Right lobe of liver (tissue), 4 donors: ENCODE measurements around the gene CCDC30.
"Not testable (repeated sequence)": the region's sequence is repeated elsewhere in the genome, so short reads cannot be mapped to it uniquely, and the experiment has no call there.

Experiments
- POLR2A ChIP-seq: fragments of 450-650 bp; IDR thresholded peaks from one replicate; pipeline ENCODE4 v1.6.1; 2017; ENCODE audit warnings: antibody characterized with exemption, mild to moderate bottlenecking
- TF ChIP-seq, protein P1 (sequence below), 4 donors: fragments of 200-600 bp in 3 of 4; fragments of 450-650 bp in 1 of 4; IDR thresholded peaks; one replicate each; pipeline versions ENCODE4 v1.5.1 to v1.8.0; 2016 to 2022; ENCODE audit warnings: antibody characterized with exemption in 4 of 4, mild to moderate bottlenecking in 2 of 4
- donor health status: DM: no; HTN: no; CAD: no.
- donor health status: DM: no; HTN: no; CAD: no.
- donor health status: DM: no; HTN: yes; CAD: no.

DNA sequence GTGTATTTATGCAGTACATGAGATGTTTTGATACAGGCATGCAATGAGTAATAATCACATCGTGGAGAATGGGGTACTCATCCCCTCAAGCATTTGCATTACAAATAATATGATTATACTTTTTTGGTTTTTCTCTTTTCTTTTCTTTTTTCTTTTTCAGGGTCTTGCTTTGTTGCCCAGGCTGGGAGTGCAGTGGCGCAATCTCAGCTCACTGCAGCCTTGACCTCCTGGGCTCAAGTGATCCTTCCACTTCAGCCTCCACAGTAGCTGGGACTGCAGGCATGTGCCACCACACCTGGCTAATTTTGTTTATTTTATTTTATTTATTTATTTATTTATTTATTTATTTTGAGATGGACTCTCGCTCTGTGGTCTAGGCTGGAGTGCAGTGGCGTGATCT lies 158.1 kb downstream of the CCDC30 start:
- TF ChIP-seq, protein P1, sequence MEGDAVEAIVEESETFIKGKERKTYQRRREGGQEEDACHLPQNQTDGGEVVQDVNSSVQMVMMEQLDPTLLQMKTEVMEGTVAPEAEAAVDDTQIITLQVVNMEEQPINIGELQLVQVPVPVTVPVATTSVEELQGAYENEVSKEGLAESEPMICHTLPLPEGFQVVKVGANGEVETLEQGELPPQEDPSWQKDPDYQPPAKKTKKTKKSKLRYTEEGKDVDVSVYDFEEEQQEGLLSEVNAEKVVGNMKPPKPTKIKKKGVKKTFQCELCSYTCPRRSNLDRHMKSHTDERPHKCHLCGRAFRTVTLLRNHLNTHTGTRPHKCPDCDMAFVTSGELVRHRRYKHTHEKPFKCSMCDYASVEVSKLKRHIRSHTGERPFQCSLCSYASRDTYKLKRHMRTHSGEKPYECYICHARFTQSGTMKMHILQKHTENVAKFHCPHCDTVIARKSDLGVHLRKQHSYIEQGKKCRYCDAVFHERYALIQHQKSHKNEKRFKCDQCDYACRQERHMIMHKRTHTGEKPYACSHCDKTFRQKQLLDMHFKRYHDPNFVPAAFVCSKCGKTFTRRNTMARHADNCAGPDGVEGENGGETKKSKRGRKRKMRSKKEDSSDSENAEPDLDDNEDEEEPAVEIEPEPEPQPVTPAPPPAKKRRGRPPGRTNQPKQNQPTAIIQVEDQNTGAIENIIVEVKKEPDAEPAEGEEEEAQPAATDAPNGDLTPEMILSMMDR (IDR thresholded peaks at IDR 0.05), result not testable (repeated sequence)
- not testable (repeated sequence) for TF ChIP-seq POLR2A
